Smooth muscle cell (in vitro differentiated cells): ENCODE measurements around the gene ZBTB24. TPM values are rescaled to one million over a fixed set of nuclear protein-coding genes. Genes with fewer than 3 reads are reported as not detected.

Experiments
- DNase-seq: peaks from one replicate; lab custom pipeline; 2025; ENCODE audit not compliant: unreplicated experiment; lab: John Stamatoyannopoulos, UW
- H2AFZ ChIP-seq: fragments of 200-600 bp; sonication (generic); 2 replicates; pipeline ENCODE4 v1.6.0; 2016; ENCODE audit warnings: antibody characterized with exemption, low read depth, mild to moderate bottlenecking
- H3F3A ChIP-seq: fragments of 200-600 bp; sonication (generic); 2 replicates; pipeline ENCODE4 v1.6.0; 2017; ENCODE audit warnings: antibody characterized with exemption, low read depth
- H3K27ac ChIP-seq: fragments of 200-600 bp; sonication (generic); 2 replicates; pipeline ENCODE4 v1.5.1; 2016; ENCODE audit warnings: low read depth, mild to moderate bottlenecking
- H3K27me3 ChIP-seq: fragments of 200-600 bp; sonication (generic); 2 replicates; pipeline ENCODE4 v1.6.1; 2016; ENCODE audit warnings: low read depth, mild to moderate bottlenecking
- H3K36me3 ChIP-seq: fragments of 200-600 bp; sonication (generic); 2 replicates; pipeline ENCODE4 v1.5.1; 2016; ENCODE audit warnings: low read depth
- H3K4me1 ChIP-seq: fragments of 200-600 bp; sonication (generic); 2 replicates; pipeline ENCODE4 v1.5.1; 2016; ENCODE audit warnings: low read depth
- H3K4me2 ChIP-seq: fragments of 200-600 bp; sonication (generic); 2 replicates; pipeline ENCODE4 v1.6.0; 2016; ENCODE audit warnings: mild to moderate bottlenecking
- H3K4me3 ChIP-seq: fragments of 200-600 bp; sonication (generic); 2 replicates; pipeline ENCODE4 v1.5.1; 2016; ENCODE audit warnings: mild to moderate bottlenecking
- H3K79me2 ChIP-seq: fragments of 200-600 bp; sonication (generic); 2 replicates; pipeline ENCODE4 v1.6.0; 2016; ENCODE audit warnings: low read depth, mild to moderate bottlenecking
- H3K9ac ChIP-seq: fragments of 200-600 bp; sonication (generic); 2 replicates; pipeline ENCODE4 v1.6.0; 2016; ENCODE audit warnings: low read depth
- H3K9me3 ChIP-seq: fragments of 200-600 bp; sonication (generic); replicated peaks from 2 replicates; pipeline ENCODE4 v1.5.1; 2016; ENCODE audit warnings: low read depth
- H4K20me1 ChIP-seq: fragments of 200-600 bp; sonication (generic); 2 replicates; pipeline ENCODE4 v1.6.0; 2016; ENCODE audit warnings: low read depth
- CTCF ChIP-seq: fragments of 200-600 bp; sonication (generic); IDR thresholded peaks from 2 replicates; pipeline ENCODE4 v1.5.1; 2017; ENCODE audit warnings: borderline replicate concordance, mild to moderate bottlenecking, antibody characterized with exemption; ENCODE audit not compliant: insufficient read depth, poor library complexity, severe bottlenecking
- WGBS: methylation state at CpG from one replicate; pipeline ENCODE4 v1.1.7; 2016; ENCODE audit warnings: low lambda C conversion rate; 5-methylcytosine and 5-hydroxymethylcytosine counted together
- polyA plus RNA-seq: library from polyadenylated mRNA; unstranded; fragments of >200 nt; fragmentation: Nextera tagmentation; extraction: Ambion mirVana; gene quantifications from 2 replicates; pipeline ENCODE4 v1.2.1, GENCODE V29; 2016
- total RNA-seq: library from RNA; depleted of rRNA; stranded (reverse); fragments of >200 nt; gene quantifications from 2 replicates; pipeline ENCODE4 v1.2.3, GENCODE V29; 2014

Gene ZBTB24
- total and polyA plus RNA-seq, 2 experiments from 2014 or later, result 1.3 to 6.6 TPM

- H3K4me3 ChIP-seq, result no peak overlapping the region
- H3K4me2 ChIP-seq, result no peak overlapping the region
- H2AFZ ChIP-seq, result no peak overlapping the region
- peaks cover 11% of the 10 kb centered on the region for H3K4me1 ChIP-seq
- no peak for DNase-seq
- H3K79me2 ChIP-seq, result no peaks in the 10 kb centered on the region
- no peak overlapping the region for H3K9ac ChIP-seq
- no peaks in the 10 kb centered on the region for H3K27me3 ChIP-seq
- WGBS, result 95% methylated on average over 9 of the region's 9 CpGs
- no peaks in the 10 kb centered on the region for H3K36me3 ChIP-seq
- H4K20me1 ChIP-seq, result no peaks in the 10 kb centered on the region
- no peaks in the 10 kb centered on the region for H3F3A ChIP-seq
- no peak overlapping the region for H3K27ac ChIP-seq
- TF ChIP-seq CTCF, result no peak
- no peaks in the 10 kb centered on the region for H3K9me3 ChIP-seq
These were observed 37.6 kb downstream of the ZBTB24 start for GRCh38 chr6:109445382-109445781.

DNA sequence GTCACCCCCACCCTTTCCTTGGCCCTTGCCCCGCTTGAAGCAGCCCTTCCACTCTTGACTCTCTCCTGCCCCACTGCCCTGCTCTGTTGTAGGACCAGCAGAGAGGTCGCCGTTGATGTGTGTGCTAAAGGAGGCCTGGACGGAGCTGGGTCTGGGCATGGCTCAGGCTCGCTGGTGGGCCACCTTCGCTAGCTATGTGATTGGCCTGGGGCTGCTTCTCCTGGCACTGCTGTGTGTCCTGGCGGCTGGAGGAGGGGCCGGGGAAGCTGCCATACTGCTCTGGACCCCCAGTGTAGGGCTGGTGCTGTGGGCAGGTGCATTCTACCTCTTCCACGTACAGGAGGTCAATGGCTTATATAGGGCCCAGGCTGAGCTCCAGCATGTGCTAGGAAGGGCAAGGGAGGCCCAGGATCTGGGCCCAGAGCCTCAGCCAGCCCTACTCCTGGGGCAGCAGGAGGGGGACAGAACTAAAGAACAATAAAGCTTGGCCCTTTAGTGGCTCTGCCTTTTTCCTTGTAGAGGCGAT, 39.5 kb downstream of the ZBTB24 start:
- Histone ChIP-seq H3K27me3 (no peaks in the 10 kb centered on the region), H2AFZ (no peak overlapping the region), H3K4me1 (peaks cover 21% of the 10 kb centered on the region), H3K4me2 (no peak overlapping the region), H3F3A (no peaks in the 10 kb centered on the region), H3K4me3 (no peak overlapping the region), H3K27ac (no peak overlapping the region), H3K79me2 (no peaks in the 10 kb centered on the region), H4K20me1 (no peaks in the 10 kb centered on the region), H3K36me3 (no peaks in the 10 kb centered on the region), H3K9me3 (no peaks in the 10 kb centered on the region), H3K9ac (no peak overlapping the region)
- WGBS, result 98% methylated on average over 10 of the region's 10 CpGs
- no peak for DNase-seq
- TF ChIP-seq CTCF, result no peak

DNA sequence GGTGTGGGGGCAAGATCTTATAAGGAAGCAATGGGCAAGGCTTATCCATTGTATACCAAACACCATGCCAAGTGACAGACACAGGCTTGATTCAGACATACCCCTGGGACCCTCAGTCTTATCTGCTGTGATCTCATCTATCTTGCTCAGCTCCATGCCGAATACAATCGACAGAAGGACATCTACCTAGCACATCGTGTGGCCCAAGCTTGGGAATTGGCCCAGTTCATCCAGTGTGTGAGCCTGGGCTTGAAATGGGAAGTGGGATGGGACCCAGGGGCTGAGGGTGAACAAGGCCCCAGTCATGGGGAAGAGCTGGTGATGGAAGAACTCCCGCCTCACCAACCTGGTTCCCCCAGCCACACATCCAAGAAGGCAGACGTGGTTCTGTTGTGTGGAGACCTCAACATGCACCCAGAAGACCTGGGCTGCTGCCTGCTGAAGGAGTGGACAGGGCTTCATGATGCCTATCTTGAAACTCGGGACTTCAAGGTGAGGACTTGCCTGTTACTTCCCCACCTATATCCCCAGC, 40.6 kb downstream of the ZBTB24 start:
- Histone ChIP-seq H3K4me3 (no peak overlapping the region), H4K20me1 (no peaks in the 10 kb centered on the region), H2AFZ (no peak overlapping the region), H3F3A (no peaks in the 10 kb centered on the region), H3K79me2 (no peaks in the 10 kb centered on the region), H3K4me2 (no peak overlapping the region), H3K4me1 (peaks cover 21% of the 10 kb centered on the region), H3K27ac (no peak overlapping the region), H3K9ac (no peak overlapping the region), H3K27me3 (no peaks in the 10 kb centered on the region), H3K36me3 (no peaks in the 10 kb centered on the region), H3K9me3 (no peaks in the 10 kb centered on the region)
- TF ChIP-seq CTCF, result no peak
- DNase-seq, result no peak
- 97% methylated on average over 6 of the region's 6 CpGs for WGBS

DNA sequence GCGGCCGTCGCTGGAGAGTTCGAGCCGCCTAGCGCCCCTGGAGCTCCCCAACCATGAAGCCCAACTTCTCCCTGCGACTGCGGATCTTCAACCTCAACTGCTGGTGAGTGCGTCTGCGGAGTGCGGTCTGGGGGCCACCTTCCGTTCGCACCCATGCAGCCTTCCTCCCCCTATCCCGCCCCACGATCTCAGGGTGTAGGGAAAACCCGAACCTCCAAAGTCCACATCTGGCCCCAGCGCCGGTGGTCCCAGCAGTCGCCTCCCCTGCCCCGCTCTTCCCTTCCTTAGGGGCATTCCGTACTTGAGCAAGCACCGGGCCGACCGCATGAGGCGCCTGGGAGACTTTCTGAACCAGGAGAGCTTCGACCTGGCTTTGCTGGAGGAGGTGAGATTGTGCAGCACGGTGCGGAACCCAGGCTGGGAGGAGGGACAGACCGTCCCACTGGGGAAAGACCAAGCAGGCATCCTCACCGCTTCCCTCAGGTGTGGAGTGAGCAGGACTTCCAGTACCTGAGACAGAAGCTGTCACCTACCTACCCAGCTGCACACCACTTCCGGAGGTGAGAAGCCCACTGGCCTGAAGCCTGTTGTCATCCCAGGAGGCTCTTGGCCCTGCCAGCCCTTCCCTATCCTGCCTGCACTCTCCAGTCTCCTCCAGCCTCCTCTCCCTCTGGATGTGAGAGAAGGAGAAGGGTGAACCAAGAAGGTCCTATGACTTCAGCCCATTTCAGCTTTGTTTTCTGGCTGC, 41.8 kb downstream of the ZBTB24 start:
- Histone ChIP-seq H3K79me2 (no peaks in the 10 kb centered on the region), H3K4me1 (peaks cover 21% of the 10 kb centered on the region), H3K4me3 (peak overlapping the region; percentile 80), H3F3A (no peaks in the 10 kb centered on the region), H3K36me3 (no peaks in the 10 kb centered on the region), H4K20me1 (no peaks in the 10 kb centered on the region), H3K9me3 (no peaks in the 10 kb centered on the region), H2AFZ (peak overlapping the region; percentile 79), H3K4me2 (peak overlapping the region; percentile 95), H3K27ac (peak overlapping the region; percentile 95), H3K27me3 (no peaks in the 10 kb centered on the region), H3K9ac (peak overlapping the region; percentile 97)
- no peak for TF ChIP-seq CTCF
- no peak for DNase-seq
- WGBS, result 2% methylated on average over 31 of the region's 31 CpGs
